Colonic mucosa (tissue), 4 donors: Measurements from ENCODE around the gene NIPAL1. TPM values are rescaled to one million over a fixed set of nuclear protein-coding genes. Genes with fewer than 3 reads are reported as not detected.

Source experiments
- DNase-seq: peaks from one replicate; pipeline ENCODE4 v3.0.0-alpha.2; 2020
- H3K27ac ChIP-seq: fragments of 200-600 bp; one replicate; pipeline ENCODE4 v1.8.0; 2021
- H3K27me3 ChIP-seq: fragments of 200-600 bp; one replicate; pipeline ENCODE4 v1.8.0; 2021
- H3K36me3 ChIP-seq: fragments of 200-600 bp; one replicate; pipeline ENCODE4 v1.8.0; 2021
- H3K4me1 ChIP-seq: fragments of 200-600 bp; one replicate; pipeline ENCODE4 v1.8.0; 2021; ENCODE audit warnings: mild to moderate bottlenecking
- H3K4me3 ChIP-seq: fragments of 200-600 bp; one replicate; pipeline ENCODE4 v1.8.0; 2021
- H3K9ac ChIP-seq, 2 donors: one replicate each; pipeline ENCODE4 v1.7.0; 2013; ENCODE audit warnings: control low read depth in 2 of 2, low read depth in 2 of 2, low read length in 2 of 2
- H3K9me3 ChIP-seq: fragments of 200-600 bp; one replicate; pipeline ENCODE4 v1.8.0; 2021
- CTCF ChIP-seq: fragments of 200-600 bp; IDR thresholded peaks from one replicate; pipeline ENCODE4 v1.8.0; 2022; ENCODE audit warnings: antibody characterized with exemption, mild to moderate bottlenecking
- intact Hi-C: fragments of 100-400 bp; cut with DNase I; formaldehyde crosslinking; loops from one replicate; pipeline ENCODE4 v1.14.1; 2022
- total RNA-seq, 2 donors: library from RNA; stranded (reverse); fragmentation: NEBNext Ultra II Directional in 1 of 2; extraction: Animal tissue kit (Norgen Biotek cat#: 25700) in 1 of 2; gene quantifications; one replicate each; pipeline ENCODE4 v1.2.1, GENCODE V29; 2021
- donor health status: healthy.
- donor health status: DM: no; HTN: no; CAD: no.
- donor health status: DM: no; HTN: no; CAD: no.

The NIPAL1 gene
- total RNA-seq, 2 donors from 2014 or later: 38.7 to 47.9 TPM

DNA sequence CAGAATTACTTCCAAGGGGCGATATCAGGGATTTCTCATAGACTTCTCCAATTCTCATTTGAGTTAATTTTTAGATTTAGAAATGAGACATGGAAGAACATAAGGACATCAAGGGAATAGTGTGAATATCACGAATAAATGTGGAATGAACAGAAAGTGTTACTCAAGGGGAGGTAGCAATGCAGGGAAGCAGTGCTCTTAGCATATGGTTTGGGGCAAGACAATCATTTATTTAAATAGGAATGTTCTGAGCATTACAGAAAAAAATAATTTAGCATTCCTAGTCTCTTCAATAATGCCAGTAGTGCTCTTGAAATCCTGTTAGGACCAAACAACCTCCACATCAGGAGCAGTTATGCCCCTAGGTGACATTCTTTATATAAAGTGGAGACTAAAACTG, 61.9 kb downstream of the NIPAL1 start:
- no peak overlapping the region for H3K27ac ChIP-seq
- DNase-seq: no peak
- no peaks in the 10 kb centered on the region for H3K27me3 ChIP-seq
- H3K9ac ChIP-seq: no peak overlapping the region
- no peak overlapping the region for H3K4me3 ChIP-seq
- no peaks in the 10 kb centered on the region for H3K9me3 ChIP-seq
- H3K36me3 ChIP-seq: no peaks in the 10 kb centered on the region
- no peaks in the 10 kb centered on the region for H3K4me1 ChIP-seq
- no peak for TF ChIP-seq CTCF
- intact Hi-C loops: no loop called here

DNA sequence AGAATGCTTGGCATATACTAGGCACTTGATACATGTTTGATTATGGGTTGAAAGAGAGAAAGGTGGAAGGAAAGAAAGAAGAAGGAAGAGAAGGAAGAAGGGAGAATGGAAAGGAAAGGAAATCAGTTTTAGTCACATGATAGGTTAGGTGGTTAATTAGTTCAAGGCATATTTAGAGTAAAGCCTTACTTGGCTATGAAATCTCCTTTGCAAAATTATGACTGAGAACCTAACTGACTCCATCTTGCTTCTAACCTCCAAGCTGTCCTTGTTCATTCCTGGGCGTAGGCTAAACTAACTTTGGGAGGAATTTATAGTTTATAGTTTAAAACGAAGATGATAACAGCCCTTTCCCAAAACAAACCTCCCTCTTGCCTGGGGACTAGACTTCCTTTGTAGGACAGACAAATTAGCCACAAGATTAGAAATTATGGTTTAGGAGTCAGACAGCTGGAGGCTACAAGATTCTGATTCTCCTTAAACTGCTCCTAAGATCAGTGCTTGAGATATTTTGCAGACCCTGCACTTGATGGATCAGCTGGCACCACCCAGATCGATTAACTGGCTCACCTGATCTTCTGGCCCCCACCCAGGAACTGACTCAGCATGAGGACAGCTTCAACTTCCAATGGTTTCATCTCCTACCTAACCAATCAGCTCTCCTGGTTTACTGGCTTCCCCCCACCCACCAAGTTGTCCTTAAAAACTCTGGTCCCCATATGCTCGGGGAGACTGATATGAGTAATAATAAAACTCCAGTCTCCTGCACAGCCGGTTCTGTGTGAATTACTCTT, 62.5 kb downstream of the NIPAL1 start:
- DNase-seq: no peak
- Histone ChIP-seq H3K9me3 (no peaks in the 10 kb centered on the region), H3K36me3 (no peaks in the 10 kb centered on the region), H3K9ac (no peak overlapping the region), H3K27me3 (no peaks in the 10 kb centered on the region), H3K4me3 (no peak overlapping the region), H3K27ac (no peak overlapping the region), H3K4me1 (no peaks in the 10 kb centered on the region)
- TF ChIP-seq CTCF: no peak
- intact Hi-C loops: no loop called here

- no peaks in the 10 kb centered on the region for H3K27me3 ChIP-seq
- no peak overlapping the region for H3K4me3 ChIP-seq
- H3K36me3 ChIP-seq: no peaks in the 10 kb centered on the region
- DNase-seq: no peak
- no peak overlapping the region for H3K27ac ChIP-seq
- H3K9me3 ChIP-seq: no peaks in the 10 kb centered on the region
- H3K4me1 ChIP-seq: no peaks in the 10 kb centered on the region
- no peak overlapping the region for H3K9ac ChIP-seq
- TF ChIP-seq CTCF: no peak
- intact Hi-C loops: loop anchor here (10.0 kb wide), 1 partner anchor 395 kb away; no protein-coding TSS in a partner anchor
Measured at GRCh38 chr4:48079972-48080391, 63.4 kb downstream of the NIPAL1 start.

DNA sequence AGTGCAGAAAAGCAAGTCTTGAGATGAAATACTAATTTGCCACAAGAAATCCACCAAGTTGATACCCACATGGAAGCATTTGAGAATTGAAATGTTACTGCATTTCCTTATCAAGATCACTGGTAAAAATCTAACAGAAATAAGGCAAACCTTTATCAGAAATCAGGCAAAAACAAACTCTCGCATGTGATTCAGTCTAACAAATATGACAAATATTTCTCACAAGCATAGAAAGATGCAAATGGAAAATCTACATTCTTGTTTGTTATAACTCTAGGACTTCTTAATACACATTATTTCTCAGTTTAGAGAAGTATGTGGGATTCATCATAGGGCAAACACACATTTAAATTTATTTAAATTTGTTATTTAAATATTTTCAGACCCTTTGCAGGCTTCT, 64.6 kb downstream of the NIPAL1 start:
- no peak overlapping the region for H3K4me3 ChIP-seq
- H3K9ac ChIP-seq: no peak overlapping the region
- no peaks in the 10 kb centered on the region for H3K27me3 ChIP-seq
- no peaks in the 10 kb centered on the region for H3K36me3 ChIP-seq
- H3K9me3 ChIP-seq: no peaks in the 10 kb centered on the region
- intact Hi-C loops: loop anchor here (10.0 kb wide), 1 partner anchor 396 kb away; no protein-coding TSS in a partner anchor
- DNase-seq: no peak
- no peak for TF ChIP-seq CTCF
- no peak overlapping the region for H3K27ac ChIP-seq
- H3K4me1 ChIP-seq: no peaks in the 10 kb centered on the region

- H3K4me1 ChIP-seq: no peaks in the 10 kb centered on the region
- no peak for TF ChIP-seq CTCF
- intact Hi-C loops: loop anchor here (10.0 kb wide), 1 partner anchor 398 kb away; no protein-coding TSS in a partner anchor
Measured at GRCh38 chr4:48082956-48083355, 66.4 kb downstream of the NIPAL1 start.

More at GRCh38 chr4:48082956-48083355, 66.4 kb downstream of the NIPAL1 start:
- Histone ChIP-seq H3K9me3 (no peaks in the 10 kb centered on the region), H3K36me3 (no peaks in the 10 kb centered on the region), H3K27me3 (no peaks in the 10 kb centered on the region), H3K27ac (no peak overlapping the region), H3K9ac (no peak overlapping the region), H3K4me3 (no peak overlapping the region)
- DNase-seq: no peak
